ENCODE data around the gene CHMP6. TPM values are rescaled to one million over a fixed set of nuclear protein-coding genes. Genes with fewer than 3 reads are reported as not detected.

CHMP6 gene
- polyA plus RNA-seq, 6 donors from 2014 or later = 38.8 to 51.8 (median 43.5) TPM

DNA sequence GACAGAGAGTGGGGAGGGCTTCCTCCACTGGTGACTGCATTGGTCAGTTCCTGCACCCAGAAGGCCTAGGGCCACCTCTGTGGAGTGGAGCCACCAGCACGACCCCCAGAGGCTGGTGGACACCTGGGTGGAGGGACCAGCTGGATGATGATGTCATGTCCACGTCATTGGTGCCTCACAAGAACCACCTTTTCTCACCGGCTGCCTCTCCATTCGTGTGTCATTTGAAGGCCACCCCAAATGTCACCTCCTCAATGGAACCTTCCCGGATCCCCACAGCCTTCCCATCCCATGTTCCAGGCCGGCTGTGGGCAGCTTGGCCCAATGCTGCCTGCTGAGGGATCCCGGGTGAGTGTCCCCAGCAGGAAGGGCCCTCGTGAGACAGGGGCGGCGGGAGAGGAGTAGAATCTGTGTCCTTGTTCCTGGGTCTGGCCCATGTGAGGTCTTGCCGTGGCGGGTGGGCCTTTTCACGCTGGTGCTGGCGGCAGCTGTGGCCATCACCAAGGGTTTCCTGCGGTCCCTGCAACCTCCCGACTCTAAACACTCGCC is 9.1 kb upstream of the CHMP6 start:
- Mint-ChIP-seq H3K36me3 (no peaks in the 10 kb centered on the region), H3K27ac (no peak overlapping the region), H3K9me3 (no peaks in the 10 kb centered on the region), H3K4me3 (no peak overlapping the region), H3K4me1 (peaks cover 19 to 27% (median 27%) of the 10 kb centered on the region in 3 donors), H3K27me3 (peaks cover 0 to 19% (median 15%) of the 10 kb centered on the region in 3 donors)
- ATAC-seq (ENCODE audit: low read depth in 2 of 2) (no peak), DNase-seq (no peak)

DNA sequence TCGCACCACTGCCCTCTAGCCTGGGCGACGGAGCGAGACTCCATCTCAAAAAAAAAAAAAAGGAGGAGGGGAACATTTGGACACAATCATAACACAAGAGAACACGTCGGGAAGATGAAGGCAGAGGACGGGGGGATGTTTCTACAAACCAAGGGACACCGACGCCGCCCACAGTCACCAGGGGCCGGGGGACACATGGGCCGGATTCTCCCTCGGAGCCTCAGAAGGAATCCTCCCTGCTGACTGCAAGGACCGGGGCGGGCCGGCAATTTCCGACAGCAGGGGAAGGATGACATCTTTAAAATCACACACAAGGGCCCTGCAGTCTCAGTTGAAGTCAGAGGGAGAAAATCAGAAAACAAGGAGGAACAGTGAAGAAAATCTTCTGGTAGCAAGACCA is 8.1 kb upstream of the CHMP6 start:
- Mint-ChIP-seq H3K4me1 (peaks cover 22 to 36% (median 32%) of the 10 kb centered on the region in 3 donors), H3K27me3 (peaks cover 0 to 19% (median 15%) of the 10 kb centered on the region in 3 donors), H3K9me3 (no peaks in the 10 kb centered on the region), H3K27ac (no peak overlapping the region), H3K4me3 (peak overlapping the region in 1 of 8 donors; percentile 32), H3K36me3 (no peaks in the 10 kb centered on the region)
- ATAC-seq (ENCODE audit: low read depth in 2 of 2) = no peak
- DNase-seq = no peak

DNA sequence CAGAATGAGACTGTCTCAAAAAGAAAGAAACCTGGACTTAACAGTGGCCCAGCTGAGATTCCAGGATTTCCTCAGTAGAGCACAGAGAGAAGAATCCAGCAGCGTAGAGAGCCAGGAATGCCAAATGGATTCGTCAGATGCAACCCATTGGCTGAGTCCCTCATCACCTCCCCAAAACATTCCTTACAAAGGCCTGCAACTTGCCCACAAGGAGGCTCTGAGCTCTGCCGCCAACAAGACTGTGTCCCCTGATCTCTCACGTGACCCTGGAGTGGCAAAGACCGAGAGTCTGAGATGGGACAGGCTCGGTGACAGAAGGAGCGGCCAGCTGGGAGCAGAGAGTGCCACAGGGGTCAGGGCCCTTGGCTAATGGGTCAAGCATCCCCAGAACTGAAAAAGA is 6.9 kb upstream of the CHMP6 start:
- Mint-ChIP-seq H3K9me3 (no peaks in the 10 kb centered on the region), H3K27me3 (peaks cover 0 to 18% (median 14%) of the 10 kb centered on the region in 3 donors)

DNA sequence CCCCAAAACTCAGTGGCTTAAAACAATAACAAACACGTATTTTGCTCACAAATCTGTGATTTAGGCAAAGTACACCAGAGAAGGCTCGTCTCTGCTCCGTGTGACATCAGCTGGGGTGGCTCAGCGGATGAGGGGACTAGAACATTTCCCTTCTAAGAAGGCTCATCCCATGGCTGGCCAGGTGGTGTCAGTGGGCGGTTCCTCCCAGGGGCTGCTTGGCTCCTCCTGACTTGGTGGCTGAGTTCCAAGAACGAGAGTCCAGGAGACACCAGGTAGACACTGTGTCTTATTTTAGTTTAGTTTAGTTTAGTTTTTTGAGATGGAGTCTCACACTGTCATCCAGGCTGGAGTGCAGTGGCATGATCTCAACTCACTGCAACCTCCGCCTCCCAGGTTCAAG is 5.6 kb upstream of the CHMP6 start:
- Mint-ChIP-seq H3K36me3 (no peaks in the 10 kb centered on the region), H3K4me1 (peaks cover 16 to 45% (median 38%) of the 10 kb centered on the region in 3 donors), H3K27ac (peak overlapping the region in 2 of 6 donors; percentile 32 to 47), H3K4me3 (peak overlapping the region in 1 of 8 donors; percentile 29), H3K9me3 (no peaks in the 10 kb centered on the region), H3K27me3 (peaks cover 0 to 5% (median 1%) of the 10 kb centered on the region in 3 donors)
- no peak for DNase-seq
- ATAC-seq (ENCODE audit: low read depth in 2 of 2) = no peak

More for the DNA sequence above, 6.9 kb upstream of the CHMP6 start:
- Mint-ChIP-seq H3K4me3 (peak overlapping the region in 1 of 8 donors; percentile 33), H3K36me3 (no peaks in the 10 kb centered on the region), H3K27ac (no peak overlapping the region), H3K4me1 (peaks cover 22 to 42% (median 37%) of the 10 kb centered on the region in 3 donors)
- DNase-seq (no peak), ATAC-seq (ENCODE audit: low read depth in 2 of 2) (no peak)

DNA sequence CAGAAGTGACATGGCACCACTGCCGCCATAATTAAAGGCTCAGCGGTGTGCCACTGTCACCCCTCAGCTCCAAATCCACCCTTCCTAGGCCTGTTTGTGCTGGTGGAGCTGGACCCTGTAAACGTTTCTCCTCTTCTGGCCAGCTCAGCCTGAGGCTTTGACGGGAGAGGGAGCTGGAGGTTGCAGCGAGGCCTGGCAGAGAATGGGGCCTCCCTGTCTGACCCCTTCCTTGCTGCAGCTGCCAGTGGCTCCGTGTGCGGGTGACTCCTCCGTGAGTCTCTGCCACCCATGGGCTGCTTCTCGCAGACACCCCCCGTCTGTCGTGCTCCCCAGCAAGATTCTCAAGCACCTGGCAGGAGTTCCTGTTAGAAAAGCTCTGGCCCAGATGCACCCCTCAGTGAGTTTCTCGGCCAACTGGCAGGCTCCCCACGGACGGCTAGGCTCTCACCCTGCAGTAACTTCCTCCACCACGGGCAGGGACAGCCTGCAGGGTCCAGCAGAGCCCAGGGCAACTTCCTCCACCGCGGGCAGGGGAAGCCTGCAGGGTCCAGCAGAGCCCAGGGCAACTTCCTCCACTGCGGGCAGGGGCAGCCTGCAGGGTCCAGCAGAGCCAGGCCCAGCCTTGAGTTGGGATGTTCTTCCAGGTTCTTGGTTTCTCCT is 4.7 kb upstream of the CHMP6 start:
- DNase-seq (peak; percentile 14), ATAC-seq (ENCODE audit: low read depth in 2 of 2) (peak; percentile 17 to 21)
- H3K4me3 Mint-ChIP-seq = peak overlapping the region in 7 of 8 donors; percentile 62 to 85 (median 70)
- H3K36me3 Mint-ChIP-seq = no peaks in the 10 kb centered on the region
- H3K27me3 Mint-ChIP-seq = peaks cover 0 to under 1% (median 0%) of the 10 kb centered on the region in 3 donors
- H3K9me3 Mint-ChIP-seq = no peaks in the 10 kb centered on the region
- H3K27ac Mint-ChIP-seq = peak overlapping the region in 5 of 6 donors; percentile 72 to 96 (median 88)
- peaks cover 16 to 46% (median 40%) of the 10 kb centered on the region in 3 donors for H3K4me1 Mint-ChIP-seq

DNA sequence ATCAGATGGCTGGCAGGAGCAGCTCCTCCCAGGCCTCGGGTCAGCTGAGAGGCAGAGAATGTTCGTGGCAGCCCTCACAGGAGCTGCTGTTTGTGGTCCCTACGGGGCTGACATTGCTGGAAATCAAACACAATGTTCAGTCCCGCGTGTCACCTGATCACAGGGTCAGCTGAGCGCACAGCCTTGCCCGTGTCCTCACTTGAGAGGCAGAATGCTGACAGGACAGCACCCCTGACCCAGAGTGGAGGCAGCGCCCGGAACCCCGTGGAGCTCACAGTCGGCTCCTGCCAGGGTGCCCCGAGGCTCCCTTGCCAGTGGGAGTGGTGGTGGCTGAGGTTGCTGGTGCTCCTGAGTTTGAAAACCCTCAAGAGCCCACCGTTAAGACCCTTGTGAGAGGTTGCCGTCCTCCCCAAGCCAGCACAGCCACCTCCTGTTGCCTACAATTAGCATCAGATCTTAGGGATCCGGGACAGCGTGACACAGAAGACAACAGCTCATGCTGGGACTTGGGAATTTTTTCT is 3.6 kb upstream of the CHMP6 start:
- ATAC-seq (ENCODE audit: low read depth in 2 of 2) (no peak), DNase-seq (no peak)
- Mint-ChIP-seq H3K36me3 (no peaks in the 10 kb centered on the region), H3K4me1 (peaks cover 18 to 50% (median 44%) of the 10 kb centered on the region in 3 donors), H3K9me3 (no peaks in the 10 kb centered on the region), H3K27me3 (no peaks in the 10 kb centered on the region), H3K4me3 (peak overlapping the region in 4 of 8 donors; percentile 66 to 85 (median 77)), H3K27ac (peak overlapping the region in 3 of 6 donors; percentile 47 to 88 (median 57))

DNA sequence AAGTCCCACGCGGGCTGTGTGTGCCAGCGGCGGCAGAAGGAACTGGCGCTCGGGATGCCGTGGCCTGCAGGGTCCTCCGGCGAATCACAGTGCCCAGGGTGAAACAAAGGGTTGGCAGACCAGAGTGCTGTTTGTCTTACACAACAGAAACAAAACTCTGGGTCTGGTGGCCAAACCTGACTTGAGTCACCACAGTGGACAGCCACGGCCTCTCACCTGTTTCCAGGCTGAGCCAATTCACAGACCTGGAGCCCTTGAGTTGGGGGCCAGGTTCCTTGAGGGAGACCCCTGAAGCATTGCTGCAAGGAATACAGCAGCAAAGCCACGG is 2.1 kb upstream of the CHMP6 start:
- peak overlapping the region in 1 of 6 donors; percentile 57 for H3K27ac Mint-ChIP-seq

DNA sequence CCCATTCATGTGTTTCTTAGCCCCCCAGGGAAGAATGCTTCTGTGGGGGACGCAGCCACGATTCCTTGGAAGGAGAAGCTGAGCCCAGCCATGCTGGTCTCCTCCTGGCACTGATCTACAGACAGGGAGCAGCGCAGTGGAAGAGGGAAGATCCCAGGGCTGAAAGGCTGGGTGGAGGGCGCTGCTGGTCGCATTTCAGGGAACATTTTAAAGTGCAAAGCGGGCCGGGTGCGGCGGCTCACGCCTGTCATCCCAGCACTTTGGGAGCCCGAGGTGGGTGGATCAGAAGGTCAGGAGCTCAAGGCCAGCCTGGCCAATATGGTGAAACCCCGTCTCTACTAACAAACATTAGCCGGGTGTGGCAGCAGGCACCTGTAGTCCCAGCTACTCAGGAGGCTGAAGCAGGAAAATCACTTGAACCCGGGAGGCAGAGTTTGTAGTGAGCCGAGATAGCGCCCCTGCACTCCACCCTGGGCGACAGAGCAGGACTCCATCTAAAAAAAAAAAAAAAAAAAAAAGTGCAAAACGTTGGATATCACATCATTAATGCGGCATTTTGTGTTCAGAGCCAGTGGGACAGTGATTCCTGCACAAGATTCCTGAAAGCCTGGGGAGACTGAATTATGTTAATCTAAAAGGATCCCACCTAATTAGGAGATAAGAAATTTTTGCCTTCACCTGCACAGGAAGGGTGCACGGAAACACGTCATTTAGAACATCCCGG is 558 bp upstream of the CHMP6 start:
- DNase-seq (no peak), ATAC-seq (ENCODE audit: low read depth in 2 of 2) (no peak)
- Mint-ChIP-seq H3K27me3 (no peaks in the 10 kb centered on the region), H3K4me1 (peaks cover 20 to 58% (median 46%) of the 10 kb centered on the region in 3 donors), H3K9me3 (no peaks in the 10 kb centered on the region), H3K36me3 (no peaks in the 10 kb centered on the region), H3K4me3 (peak overlapping the region; percentile 71 to 92 (median 85)), H3K27ac (peak overlapping the region; percentile 5 to 98 (median 89))

More for the DNA sequence above, 2.1 kb upstream of the CHMP6 start:
- Mint-ChIP-seq H3K9me3 (no peaks in the 10 kb centered on the region), H3K36me3 (no peaks in the 10 kb centered on the region), H3K4me3 (peak overlapping the region in 7 of 8 donors; percentile 29 to 86 (median 83)), H3K27me3 (no peaks in the 10 kb centered on the region), H3K4me1 (peaks cover 20 to 57% (median 51%) of the 10 kb centered on the region in 3 donors)
- ATAC-seq (ENCODE audit: low read depth in 2 of 2) (no peak), DNase-seq (no peak)

DNA sequence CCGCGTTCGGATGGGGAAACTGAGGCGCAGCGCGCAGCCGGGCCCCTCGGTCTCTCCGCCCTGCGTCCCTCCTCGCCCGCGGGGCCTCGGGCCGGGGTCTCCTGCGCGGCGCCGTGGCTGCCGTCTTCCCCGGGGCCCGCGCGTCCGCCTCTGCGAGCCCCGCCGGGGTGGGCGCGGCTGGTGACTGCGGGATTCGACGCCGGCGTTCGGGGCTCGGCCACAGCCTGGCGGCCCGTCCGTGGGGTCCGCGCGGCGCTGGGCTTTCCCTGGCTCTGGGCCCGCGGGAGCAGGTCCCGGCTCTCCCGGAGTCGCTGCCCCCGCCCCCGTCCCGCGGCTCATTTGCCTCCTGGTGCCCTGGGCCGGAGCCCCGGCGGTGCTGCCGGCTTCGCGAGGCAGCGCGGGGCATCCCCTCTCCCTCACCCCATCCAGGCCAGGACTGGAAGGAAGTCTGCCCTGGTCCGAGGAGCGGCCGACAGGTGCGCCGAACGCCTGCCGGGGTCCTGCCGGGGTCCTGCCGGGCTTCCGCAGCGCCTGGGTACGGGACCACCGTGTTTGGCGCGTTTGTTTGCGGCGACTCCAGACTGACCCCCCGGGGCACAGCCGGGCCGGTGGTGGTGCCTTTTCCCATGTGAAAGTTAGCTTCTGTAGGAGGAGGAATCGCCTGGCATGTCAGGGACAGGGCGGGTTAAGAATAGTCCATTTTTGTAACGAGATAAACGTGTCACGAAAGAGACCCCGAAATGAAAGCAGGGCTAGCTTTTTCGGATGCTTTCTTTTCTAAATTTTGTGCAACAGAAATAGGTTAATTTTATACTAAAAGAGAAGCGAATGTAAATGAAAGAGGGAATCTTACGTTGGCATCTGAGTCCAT is 671 bp downstream of the CHMP6 start:
- H3K36me3 Mint-ChIP-seq = no peaks in the 10 kb centered on the region
- no peaks in the 10 kb centered on the region for H3K9me3 Mint-ChIP-seq
- DNase-seq = no peak
- ATAC-seq (ENCODE audit: low read depth in 2 of 2) = peak in 1 of 2 donors; percentile 21
- no peaks in the 10 kb centered on the region for H3K27me3 Mint-ChIP-seq
- H3K4me3 Mint-ChIP-seq = peak overlapping the region; percentile 62 to 92 (median 84)
- peak overlapping the region in 4 of 6 donors; percentile 36 to 59 (median 52) for H3K27ac Mint-ChIP-seq
- peaks cover 13 to 47% (median 37%) of the 10 kb centered on the region in 3 donors for H3K4me1 Mint-ChIP-seq

DNA sequence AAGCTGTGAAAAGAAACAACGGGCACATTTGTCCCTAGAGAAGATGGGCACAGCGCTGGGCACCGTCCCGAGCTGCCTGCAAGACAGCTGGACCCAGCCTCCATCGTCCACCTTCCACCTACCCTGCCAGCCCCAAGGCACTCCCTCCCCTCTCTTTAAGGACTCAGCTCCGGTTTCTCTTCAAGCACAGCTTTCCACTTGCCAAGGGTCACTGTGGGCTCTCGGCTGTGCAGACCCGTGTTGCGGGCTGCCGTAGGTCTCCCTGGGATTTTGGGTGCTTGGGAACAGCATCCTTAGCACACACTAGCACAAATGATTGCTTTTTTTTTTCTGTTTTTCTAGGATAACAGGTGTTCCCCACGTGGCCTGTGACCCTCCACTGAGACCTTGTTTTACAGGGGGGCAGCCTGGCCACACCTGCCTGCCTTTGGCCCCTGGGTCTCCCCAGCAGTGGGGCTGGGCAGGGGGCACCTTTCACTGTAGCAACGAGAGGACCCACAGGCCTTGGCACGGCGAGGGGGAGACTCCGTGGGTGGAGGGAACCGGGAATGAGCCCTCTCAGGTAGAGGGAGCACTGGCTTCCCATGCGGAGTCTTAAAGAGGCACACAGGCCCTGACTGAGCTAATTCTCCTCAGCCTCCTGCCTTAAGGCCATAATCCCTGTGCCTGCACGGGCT is 1.4 kb downstream of the CHMP6 start:
- H3K27me3 Mint-ChIP-seq = no peaks in the 10 kb centered on the region
- DNase-seq (no peak), ATAC-seq (ENCODE audit: low read depth in 2 of 2) (no peak)
- peak overlapping the region; percentile 62 to 92 (median 84) for H3K4me3 Mint-ChIP-seq
- no peaks in the 10 kb centered on the region for H3K36me3 Mint-ChIP-seq
- H3K27ac Mint-ChIP-seq = peak overlapping the region in 4 of 6 donors; percentile 36 to 59 (median 52)
- H3K4me1 Mint-ChIP-seq = peaks cover 8 to 39% (median 30%) of the 10 kb centered on the region in 3 donors
- no peaks in the 10 kb centered on the region for H3K9me3 Mint-ChIP-seq

DNA sequence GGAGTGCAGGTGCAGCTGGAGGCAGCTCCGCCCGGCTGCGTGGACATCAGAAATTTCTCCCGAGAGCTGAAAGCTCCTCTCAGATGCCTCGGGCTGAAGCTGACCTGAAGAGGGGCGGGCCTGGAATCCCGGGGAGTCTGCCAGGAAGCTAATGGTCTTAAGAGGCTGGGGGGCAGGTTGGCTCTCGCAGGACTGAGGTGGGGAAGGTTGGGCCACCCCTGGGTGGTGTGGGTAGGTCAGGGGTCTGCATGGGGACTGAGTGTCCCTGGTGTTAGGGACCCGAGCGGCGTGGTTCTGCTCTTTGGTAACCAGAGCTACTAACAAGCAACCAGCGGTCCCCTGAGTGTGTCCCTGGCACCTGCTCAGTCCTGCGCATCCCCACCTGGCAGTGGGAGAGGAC is 3.5 kb downstream of the CHMP6 start:
- Mint-ChIP-seq H3K4me3 (peak overlapping the region in 1 of 8 donors; percentile 56), H3K36me3 (no peaks in the 10 kb centered on the region)

More for the DNA sequence above, 3.5 kb downstream of the CHMP6 start:
- no peak overlapping the region for H3K27ac Mint-ChIP-seq
- no peaks in the 10 kb centered on the region for H3K9me3 Mint-ChIP-seq
- peaks cover 8 to 27% (median 24%) of the 10 kb centered on the region in 3 donors for H3K4me1 Mint-ChIP-seq
- no peaks in the 10 kb centered on the region for H3K27me3 Mint-ChIP-seq
- ATAC-seq (ENCODE audit: low read depth in 2 of 2) = no peak
- no peak for DNase-seq

Data from naive B cell (primary cell).